ENCODE data around the gene CYGB.
A peak's percentile ranks its signal among the peaks of the same experiment; 100 is the strongest.
"Not testable (repeated sequence)": the region's sequence is repeated elsewhere in the genome, so short reads cannot be mapped to it uniquely, and the experiment has no call there.

The CYGB gene

GRCh38 chr17:76566988-76567431 lies 29.5 kb upstream of the CYGB start:
- DNase-seq, result no peak

DNA sequence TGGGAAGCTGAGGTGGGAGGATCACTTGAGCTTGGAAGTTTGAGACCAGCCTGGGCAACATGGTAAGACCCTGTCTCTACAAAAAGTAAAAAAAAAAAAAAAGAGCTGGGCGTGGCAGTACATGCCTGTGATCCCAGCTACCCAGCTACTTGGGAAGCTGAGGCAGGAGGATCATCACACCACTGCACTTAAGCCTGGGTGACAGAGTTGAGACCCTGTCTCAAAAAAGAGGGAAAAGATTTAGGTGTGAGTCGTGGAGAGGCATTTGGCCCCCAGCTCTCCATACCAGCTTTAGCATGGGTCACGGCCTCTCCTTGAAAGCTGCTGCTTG lies 29.1 kb upstream of the CYGB start:
- no peak for DNase-seq

- no peak for DNase-seq
These were observed 28.5 kb upstream of the CYGB start for GRCh38 chr17:76565728-76566612.

GRCh38 chr17:76564991-76565727 lies 27.6 kb upstream of the CYGB start:
- DNase-seq, result not testable (repeated sequence)

- not testable (repeated sequence) for DNase-seq
These were observed 25.9 kb upstream of the CYGB start for GRCh38 chr17:76563359-76563758.

DNA sequence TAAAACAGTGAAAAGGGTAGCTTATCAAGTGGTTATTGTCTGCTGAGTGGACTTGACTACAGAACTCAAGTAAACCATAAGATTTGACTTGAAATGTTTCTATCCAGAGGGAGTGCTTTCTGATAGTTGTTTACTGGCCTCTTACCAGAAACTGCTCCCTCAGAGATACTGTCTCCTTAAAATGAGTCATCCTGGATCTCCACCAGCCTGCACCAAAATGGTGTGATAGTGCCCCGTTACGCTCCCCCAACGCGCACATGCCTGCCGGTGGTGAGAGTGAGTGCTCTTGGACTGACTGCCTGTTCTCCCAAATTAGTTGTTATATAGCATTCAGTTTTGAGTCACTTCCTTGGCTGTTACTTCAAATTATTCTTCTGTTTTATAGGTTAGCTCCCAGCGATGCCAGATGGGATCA lies 25.2 kb upstream of the CYGB start:
- DNase-seq, result no peak

- no peak for DNase-seq
These were observed 24.3 kb upstream of the CYGB start for GRCh38 chr17:76561799-76562268.

DNA sequence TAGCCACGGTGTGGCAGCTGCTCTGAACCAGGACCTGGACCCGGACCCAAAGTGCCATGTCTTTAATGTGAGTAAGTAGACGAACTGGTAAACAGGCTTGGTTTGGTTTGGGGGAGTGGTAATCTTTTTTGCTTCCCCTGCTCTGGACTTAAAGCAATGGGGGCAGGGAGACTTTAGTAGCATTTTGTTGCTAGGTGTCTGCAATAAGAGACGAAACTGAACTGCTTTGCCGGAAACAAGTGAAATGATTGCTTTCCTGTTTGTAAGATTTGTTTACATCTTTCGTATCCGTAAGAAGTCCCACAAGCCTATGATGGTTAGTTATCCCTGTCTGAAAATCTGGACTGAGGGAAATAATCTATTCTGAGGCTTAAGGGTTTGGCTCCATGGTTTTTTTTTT lies 23.8 kb upstream of the CYGB start:
- DNase-seq, result no peak

DNA sequence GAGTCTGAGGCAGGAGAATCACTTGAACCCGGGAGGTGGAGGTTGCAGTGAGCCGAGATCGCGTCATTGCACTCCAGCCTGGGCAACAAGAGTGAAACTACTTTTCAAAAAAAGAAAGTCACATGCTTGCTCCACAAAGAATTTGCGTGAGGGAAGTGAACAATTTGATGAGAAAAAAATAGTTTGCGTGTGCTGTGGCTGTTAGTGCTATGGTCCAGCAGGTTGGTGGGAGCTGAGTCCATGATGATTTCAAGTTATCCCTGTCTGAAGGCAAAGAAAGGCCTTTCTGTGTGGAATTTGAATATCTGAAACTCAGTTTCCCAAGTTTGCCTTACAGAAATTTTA lies 23.3 kb upstream of the CYGB start:
- DNase-seq, result no peak

GRCh38 chr17:76560036-76560876 lies 22.7 kb upstream of the CYGB start:
- DNase-seq, result no peak

DNA sequence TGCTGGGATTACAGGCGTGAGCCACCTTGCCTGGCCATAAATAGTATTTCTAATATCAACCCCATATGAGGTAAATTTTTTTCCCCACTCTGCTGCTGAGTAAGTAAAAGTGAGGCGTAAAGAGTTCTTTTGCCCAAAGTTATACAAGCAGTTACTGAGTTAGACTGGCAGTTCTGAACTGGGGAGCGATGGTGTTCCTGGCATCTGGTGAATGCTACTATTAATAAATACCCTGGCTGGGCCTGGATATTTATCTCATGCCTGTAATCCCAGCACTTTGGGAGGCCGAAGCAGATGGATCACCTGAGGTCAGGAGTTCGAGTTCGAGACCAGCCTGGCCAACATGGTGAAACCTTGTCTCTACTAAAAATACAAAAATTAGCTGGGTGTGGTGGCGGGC lies 22.0 kb upstream of the CYGB start:
- DNase-seq, result not testable (repeated sequence)

DNA sequence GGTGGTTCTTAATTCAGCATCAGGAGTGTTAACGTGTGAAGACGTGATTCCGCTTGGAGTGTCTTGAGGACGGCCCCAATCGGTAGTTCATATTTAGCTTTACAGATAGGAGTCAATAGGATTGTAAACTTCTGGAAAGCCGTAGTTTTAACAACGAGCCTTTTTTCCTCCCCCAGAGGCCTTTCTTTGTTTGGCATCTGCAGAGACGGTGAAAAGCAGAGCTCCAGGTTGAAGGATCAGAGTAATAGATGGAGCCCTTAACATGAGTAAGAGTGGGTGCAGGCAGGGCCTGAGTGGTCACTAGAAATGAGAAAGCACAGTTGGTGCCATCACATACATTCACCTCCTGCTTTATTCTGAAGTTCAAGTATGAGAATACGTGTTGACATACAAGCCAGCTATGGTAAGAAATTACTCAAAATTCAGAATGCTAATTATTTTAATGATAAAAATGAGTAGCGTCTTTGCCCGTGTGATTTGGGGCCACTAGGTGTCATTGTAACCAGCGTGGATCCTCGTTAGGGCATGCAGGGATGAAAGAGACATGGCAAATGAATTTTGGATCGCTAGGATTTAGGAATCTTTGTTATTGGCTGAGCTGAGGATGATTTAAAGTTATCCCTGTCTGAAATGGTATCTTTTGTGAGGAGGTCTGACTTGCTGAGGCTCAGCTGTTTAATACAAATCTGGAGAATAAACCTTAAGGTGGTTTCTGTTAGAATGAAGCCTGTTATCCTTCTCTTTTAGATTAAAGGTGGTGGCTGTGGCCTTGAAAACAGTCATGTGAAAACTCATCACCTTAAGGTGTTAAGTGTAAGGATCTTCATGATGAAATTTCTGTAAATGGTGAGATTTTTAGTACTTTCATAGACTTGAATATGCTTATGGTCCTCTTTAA lies 20.9 kb upstream of the CYGB start:
- peak; percentile 64 for DNase-seq

GRCh38 chr17:76557368-76558197 lies 20.1 kb upstream of the CYGB start:
- peak; percentile 99 for DNase-seq

GRCh38 chr17:76556765-76557367 lies 19.4 kb upstream of the CYGB start:
- no peak for DNase-seq

GRCh38 chr17:76554131-76554530 lies 16.6 kb upstream of the CYGB start:
- no peak for DNase-seq

DNA sequence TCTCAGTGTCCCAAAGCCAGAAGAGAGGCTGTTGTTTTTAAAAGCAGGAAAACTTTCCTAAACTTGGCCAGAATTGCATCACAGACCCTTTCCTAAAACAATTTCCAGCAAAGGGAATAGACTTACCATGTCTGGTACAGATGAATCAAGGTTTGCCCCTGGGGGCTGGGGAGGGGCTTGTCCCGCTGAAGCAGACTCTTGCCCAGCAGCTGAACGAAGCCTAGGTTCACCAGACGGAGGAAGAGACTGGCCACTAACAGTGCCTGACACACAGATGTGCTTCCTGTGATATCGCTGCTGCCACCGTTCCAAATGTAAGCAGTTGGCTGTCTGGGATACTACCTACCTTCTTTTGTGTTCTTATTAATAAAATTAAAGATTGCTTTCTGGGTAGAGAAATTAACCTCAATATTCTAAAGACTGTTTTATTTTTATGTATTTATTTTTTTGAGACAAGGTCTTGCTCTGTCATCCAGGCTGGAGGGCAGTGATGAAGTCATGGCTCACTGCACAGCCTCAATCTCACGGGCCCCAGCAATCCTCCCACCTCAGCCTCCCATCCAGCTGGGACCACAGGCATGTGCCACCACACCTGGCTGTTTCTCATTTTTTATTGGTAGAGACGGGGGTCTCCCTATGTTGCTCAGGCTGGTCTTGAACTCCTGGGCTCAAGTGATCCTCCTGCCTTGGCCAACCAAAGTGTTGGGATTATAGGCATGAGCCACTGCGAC lies 15.8 kb upstream of the CYGB start:
- no peak for DNase-seq

GRCh38 chr17:76551685-76552084 lies 14.2 kb upstream of the CYGB start:
- no peak for DNase-seq

DNA sequence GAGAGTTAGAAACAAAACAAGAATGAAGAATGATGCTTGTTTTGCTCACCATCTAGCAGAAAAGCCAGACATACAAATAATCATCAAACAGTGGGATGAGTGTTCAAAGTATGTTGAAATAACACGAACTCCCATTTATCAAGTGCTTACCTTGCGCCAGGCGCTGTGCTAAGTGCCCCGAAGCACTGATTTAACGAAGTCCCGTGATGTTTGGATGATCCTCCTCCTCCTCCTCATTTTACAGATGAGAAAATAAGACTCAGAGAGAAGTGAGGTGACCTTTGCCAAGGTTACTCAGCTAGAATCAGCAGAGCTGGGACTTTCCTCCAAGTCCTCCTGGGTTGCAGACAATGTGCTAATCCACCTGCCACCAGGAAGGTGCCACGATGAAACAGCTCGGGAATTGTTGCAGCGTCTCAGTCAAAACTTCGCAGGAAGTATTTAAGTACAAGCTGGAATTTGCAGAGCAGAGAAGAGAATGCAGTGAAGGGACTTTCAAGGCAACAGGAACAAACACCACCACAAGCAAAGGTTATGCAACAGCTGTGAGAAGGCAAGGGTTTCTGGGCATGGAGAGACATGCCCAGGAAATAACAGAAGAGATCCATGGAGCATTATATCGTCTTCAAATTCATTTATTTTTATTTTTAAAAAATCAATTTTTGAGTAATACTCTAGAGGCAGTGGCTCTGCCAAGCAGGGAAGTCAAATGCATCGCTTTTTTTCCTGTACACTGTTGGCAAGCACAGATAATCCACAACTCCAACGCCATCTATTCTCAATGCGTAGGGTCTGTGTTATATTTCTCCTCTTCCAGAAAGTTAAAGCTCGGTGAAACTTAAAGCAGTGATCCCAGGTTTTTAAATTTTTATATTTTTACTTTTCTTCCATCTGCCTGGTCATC lies 13.5 kb upstream of the CYGB start:
- no peak for DNase-seq

GRCh38 chr17:76549539-76549938 lies 12.0 kb upstream of the CYGB start:
- DNase-seq, result no peak

All from eye (tissue), 1 donor.